IPS DF 6.9 (cell line): Measurements from ENCODE around the gene NHS.

Experiments used
- DNase-seq: peaks from one replicate; pipeline ENCODE4 v3.0.0-alpha.2; 2013; ENCODE audit warnings: low read depth, low spot score
- H3K27ac ChIP-seq: one replicate; pipeline ENCODE4 v1.5.1; 2013; ENCODE audit warnings: low read length, control low read depth
- H3K27me3 ChIP-seq: 2 replicates; pipeline ENCODE4 v1.6.1; 2013; ENCODE audit warnings: mild to moderate bottlenecking, low read length; ENCODE audit not compliant: control insufficient read depth, insufficient read depth
- H3K36me3 ChIP-seq: 2 replicates; pipeline ENCODE4 v1.6.1; 2013; ENCODE audit warnings: low read length; ENCODE audit not compliant: control insufficient read depth, insufficient read depth
- H3K4me1 ChIP-seq: 2 replicates; pipeline ENCODE4 v1.6.1; 2013; ENCODE audit warnings: low read length; ENCODE audit not compliant: control insufficient read depth, insufficient read depth
- H3K4me3 ChIP-seq: 2 replicates; pipeline ENCODE4 v1.5.1; 2013; ENCODE audit warnings: mild to moderate bottlenecking, low read length
- H3K9me3 ChIP-seq: 2 replicates; pipeline ENCODE4 v1.6.1; 2013; ENCODE audit warnings: low read length, inconsistent platforms; ENCODE audit not compliant: control insufficient read depth, insufficient read depth
- WGBS: extraction: QIAGEN DNeasy Blood & Tissue Kit; methylation state at CpG from one replicate; pipeline ENCODE4 v1.1.7; 2013; ENCODE audit warnings: mixed read lengths, missing lambda C conversion rate; ENCODE audit not compliant: insufficient read length, insufficient coverage; 5-methylcytosine and 5-hydroxymethylcytosine counted together

Gene NHS

GRCh38 chrX:17744896-17745523 is 370.0 kb downstream of the NHS start:
- H3K27me3 ChIP-seq: no peaks in the 10 kb centered on the region
- no peaks in the 10 kb centered on the region for H3K36me3 ChIP-seq
- DNase-seq: no peak
- H3K4me3 ChIP-seq: no peak overlapping the region
- no peak overlapping the region for H3K27ac ChIP-seq
- H3K9me3 ChIP-seq: no peaks in the 10 kb centered on the region
- H3K4me1 ChIP-seq: no peaks in the 10 kb centered on the region
- no CpG with 5 or more reads among the region's 2 CpGs for WGBS

GRCh38 chrX:17747692-17748091 is 372.7 kb downstream of the NHS start:
- no CpG with 5 or more reads among the region's 5 CpGs for WGBS
- no peaks in the 10 kb centered on the region for H3K9me3 ChIP-seq
- no peaks in the 10 kb centered on the region for H3K27me3 ChIP-seq
- no peaks in the 10 kb centered on the region for H3K36me3 ChIP-seq
- H3K27ac ChIP-seq: no peak overlapping the region
- no peak overlapping the region for H3K4me3 ChIP-seq
- DNase-seq: no peak
- no peaks in the 10 kb centered on the region for H3K4me1 ChIP-seq

GRCh38 chrX:17748684-17749083 is 373.7 kb downstream of the NHS start:
- Histone ChIP-seq H3K4me1 (no peaks in the 10 kb centered on the region), H3K9me3 (no peaks in the 10 kb centered on the region), H3K27me3 (no peaks in the 10 kb centered on the region), H3K27ac (no peak overlapping the region), H3K36me3 (no peaks in the 10 kb centered on the region), H3K4me3 (no peak overlapping the region)
- no peak for DNase-seq
- no CpG with 5 or more reads among the region's 5 CpGs for WGBS

DNA sequence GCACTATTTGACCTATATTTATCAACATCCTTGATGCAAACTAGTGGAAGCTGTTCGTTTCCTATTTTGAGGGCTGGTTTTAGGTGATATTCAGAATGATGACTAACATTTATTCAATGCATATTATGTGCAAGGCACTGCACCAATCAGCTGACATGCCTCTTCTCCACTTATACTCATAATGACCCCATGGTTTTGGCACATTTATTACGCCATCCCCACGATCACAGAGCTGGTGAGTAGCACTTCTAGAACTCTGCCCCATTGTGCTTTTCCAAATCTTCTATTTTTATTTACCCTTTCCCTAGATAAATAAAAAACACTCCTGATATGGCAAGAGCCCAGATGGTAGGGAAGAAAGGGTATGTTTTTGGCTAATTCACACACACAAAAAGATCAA is 375.4 kb downstream of the NHS start:
- Histone ChIP-seq H3K4me1 (no peaks in the 10 kb centered on the region), H3K27ac (no peak overlapping the region), H3K9me3 (no peaks in the 10 kb centered on the region), H3K4me3 (no peak overlapping the region), H3K36me3 (no peaks in the 10 kb centered on the region), H3K27me3 (no peaks in the 10 kb centered on the region)
- DNase-seq: no peak
- WGBS: no CpG with 5 or more reads among the region's 3 CpGs

DNA sequence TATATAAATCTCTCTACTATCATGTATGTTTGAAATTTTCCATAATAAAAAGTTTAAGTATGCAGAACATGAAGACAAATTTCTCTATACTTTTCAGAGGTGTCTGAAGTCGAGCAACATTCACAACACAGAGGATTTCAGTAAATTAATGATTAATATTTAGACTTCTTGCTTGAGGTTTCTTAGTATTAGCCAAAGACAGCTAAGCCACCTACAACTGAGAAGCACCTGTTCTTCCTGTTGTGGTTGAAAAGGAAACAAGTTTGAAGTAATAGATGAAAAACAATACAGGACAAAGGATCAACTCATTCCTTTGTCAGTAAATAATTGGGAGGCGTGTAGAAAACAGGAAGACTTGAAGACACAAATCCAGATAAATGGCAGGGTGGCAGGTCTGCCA is 383.4 kb downstream of the NHS start:
- no CpG with 5 or more reads among the region's 2 CpGs for WGBS
- no peaks in the 10 kb centered on the region for H3K36me3 ChIP-seq
- no peak for DNase-seq

DNA sequence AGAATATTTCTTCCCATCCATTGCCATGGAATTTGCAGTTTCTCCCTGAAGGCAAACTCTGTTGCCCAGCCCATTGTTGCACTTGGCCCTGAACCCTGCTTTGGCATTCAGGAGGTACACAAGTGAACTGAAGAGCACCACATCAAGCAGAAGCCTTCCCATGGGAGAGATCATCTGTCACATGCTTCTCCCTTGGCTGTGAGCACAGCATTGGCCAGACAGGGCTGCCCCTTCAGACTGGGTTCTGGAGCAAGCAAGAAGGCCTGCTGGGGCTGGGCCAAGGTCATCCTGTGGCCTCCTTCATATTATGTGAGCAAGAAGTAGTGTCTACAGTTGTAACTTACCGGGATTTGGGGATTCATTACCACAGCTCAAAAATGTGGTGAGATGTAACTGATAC is 385.0 kb downstream of the NHS start:
- Histone ChIP-seq H3K4me1 (no peaks in the 10 kb centered on the region), H3K27me3 (no peaks in the 10 kb centered on the region), H3K9me3 (no peaks in the 10 kb centered on the region), H3K4me3 (no peak overlapping the region), H3K27ac (no peak overlapping the region), H3K36me3 (no peaks in the 10 kb centered on the region)
- WGBS: no CpG with 5 or more reads among the region's 1 CpG
- DNase-seq: no peak

More for the DNA sequence above, 383.4 kb downstream of the NHS start:
- no peaks in the 10 kb centered on the region for H3K9me3 ChIP-seq
- no peaks in the 10 kb centered on the region for H3K4me1 ChIP-seq
- H3K4me3 ChIP-seq: no peak overlapping the region
- no peak overlapping the region for H3K27ac ChIP-seq
- H3K27me3 ChIP-seq: no peaks in the 10 kb centered on the region

- H3K27me3 ChIP-seq: no peaks in the 10 kb centered on the region
These were observed 392.7 kb downstream of the NHS start for GRCh38 chrX:17767734-17768133.

GRCh38 chrX:17768997-17769396 is 394.0 kb downstream of the NHS start:
- Histone ChIP-seq H3K9me3 (no peaks in the 10 kb centered on the region), H3K4me3 (no peak overlapping the region), H3K4me1 (no peaks in the 10 kb centered on the region), H3K36me3 (no peaks in the 10 kb centered on the region), H3K27ac (no peak overlapping the region), H3K27me3 (no peaks in the 10 kb centered on the region)
- no peak for DNase-seq
- no CpG with 5 or more reads among the region's 5 CpGs for WGBS

More at GRCh38 chrX:17767734-17768133, 392.7 kb downstream of the NHS start:
- Histone ChIP-seq H3K4me3 (no peak overlapping the region), H3K9me3 (no peaks in the 10 kb centered on the region), H3K4me1 (no peaks in the 10 kb centered on the region), H3K27ac (no peak overlapping the region), H3K36me3 (no peaks in the 10 kb centered on the region)
- DNase-seq: no peak
- no CpG with 5 or more reads among the region's 1 CpG for WGBS

DNA sequence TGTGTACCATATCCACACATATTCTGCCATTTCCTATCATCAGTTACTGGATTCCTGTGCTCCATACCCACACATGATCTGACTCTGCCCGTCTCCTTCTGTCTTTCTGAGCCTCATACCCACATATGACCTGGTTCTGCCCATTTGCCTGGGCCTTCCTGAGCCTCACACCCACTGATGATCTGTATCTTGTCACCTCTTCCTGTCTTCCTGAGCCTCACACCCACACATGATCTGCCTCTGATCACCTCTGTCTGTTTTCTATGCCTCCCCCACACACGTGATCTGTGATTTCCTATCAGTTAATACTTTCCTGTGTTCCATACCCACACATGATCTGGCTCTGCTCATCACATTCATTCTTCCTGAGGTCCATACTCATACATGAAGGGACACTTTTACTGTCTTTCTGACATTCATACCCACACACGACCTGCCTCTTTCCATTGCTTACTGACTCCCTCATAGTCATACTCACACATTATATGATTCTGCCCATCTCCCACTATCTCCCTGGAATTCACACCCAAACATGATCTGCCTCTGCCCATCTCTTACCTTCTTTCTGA is 394.8 kb downstream of the NHS start:
- Histone ChIP-seq H3K4me3 (no peak overlapping the region), H3K4me1 (no peaks in the 10 kb centered on the region), H3K27me3 (no peaks in the 10 kb centered on the region), H3K9me3 (no peaks in the 10 kb centered on the region), H3K27ac (no peak overlapping the region), H3K36me3 (no peaks in the 10 kb centered on the region)
- no peak for DNase-seq
- no CpG with 5 or more reads among the region's 3 CpGs for WGBS

GRCh38 chrX:17773221-17773876 is 398.3 kb downstream of the NHS start:
- H3K4me1 ChIP-seq: no peaks in the 10 kb centered on the region
- H3K27ac ChIP-seq: no peak overlapping the region
- H3K36me3 ChIP-seq: no peaks in the 10 kb centered on the region
- DNase-seq: no peak
- H3K9me3 ChIP-seq: no peaks in the 10 kb centered on the region
- no CpG with 5 or more reads among the region's 8 CpGs for WGBS
- H3K27me3 ChIP-seq: no peaks in the 10 kb centered on the region
- H3K4me3 ChIP-seq: no peak overlapping the region

DNA sequence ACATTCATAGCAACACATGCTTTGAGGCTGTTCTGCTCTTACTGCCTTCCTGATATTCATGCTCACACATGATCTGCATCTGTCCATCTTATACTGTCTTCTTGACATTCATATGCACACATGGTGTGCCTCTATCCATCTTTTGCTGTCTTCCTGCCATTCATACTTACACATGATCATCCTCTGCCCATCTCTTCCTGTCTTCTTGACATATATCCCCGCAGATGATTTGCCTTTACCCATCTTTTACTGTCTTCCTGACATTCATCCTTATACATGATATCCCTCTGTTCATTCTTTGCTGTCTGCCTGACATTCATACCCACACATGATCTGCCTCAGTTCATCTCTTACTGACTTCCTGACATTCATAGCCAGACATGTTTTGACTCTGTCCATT is 399.1 kb downstream of the NHS start:
- no peaks in the 10 kb centered on the region for H3K36me3 ChIP-seq
- no peaks in the 10 kb centered on the region for H3K9me3 ChIP-seq
- no peaks in the 10 kb centered on the region for H3K4me1 ChIP-seq
- H3K4me3 ChIP-seq: no peak overlapping the region
- no peak overlapping the region for H3K27ac ChIP-seq
- no CpG with 5 or more reads among the region's 1 CpG for WGBS
- DNase-seq: no peak
- no peaks in the 10 kb centered on the region for H3K27me3 ChIP-seq
